Renal pelvis (tissue), 4 donors: ENCODE measurements around the gene ADM2. TPM values are rescaled to one million over a fixed set of nuclear protein-coding genes. Genes with fewer than 3 reads are reported as not detected.
A peak's percentile ranks its signal among the peaks of the same experiment; 100 is the strongest.
"Not testable (repeated sequence)": the region's sequence is repeated elsewhere in the genome, so short reads cannot be mapped to it uniquely, and the experiment has no call there.

Experiments used
- DNase-seq: peaks from one replicate; pipeline ENCODE4 v3.0.0-alpha.2; 2013
- polyA plus RNA-seq, 3 donors: library from polyadenylated mRNA; unstranded; fragments of 120-200 nt; gene quantifications; one replicate each; pipeline ENCODE4 v1.2.1, GENCODE V29; 2013; ENCODE audit not compliant: insufficient read length in 3 of 3

The ADM2 gene
- polyA plus RNA-seq, 3 donors, result 4.4 to 6.0 (median 5.7) TPM

DNA sequence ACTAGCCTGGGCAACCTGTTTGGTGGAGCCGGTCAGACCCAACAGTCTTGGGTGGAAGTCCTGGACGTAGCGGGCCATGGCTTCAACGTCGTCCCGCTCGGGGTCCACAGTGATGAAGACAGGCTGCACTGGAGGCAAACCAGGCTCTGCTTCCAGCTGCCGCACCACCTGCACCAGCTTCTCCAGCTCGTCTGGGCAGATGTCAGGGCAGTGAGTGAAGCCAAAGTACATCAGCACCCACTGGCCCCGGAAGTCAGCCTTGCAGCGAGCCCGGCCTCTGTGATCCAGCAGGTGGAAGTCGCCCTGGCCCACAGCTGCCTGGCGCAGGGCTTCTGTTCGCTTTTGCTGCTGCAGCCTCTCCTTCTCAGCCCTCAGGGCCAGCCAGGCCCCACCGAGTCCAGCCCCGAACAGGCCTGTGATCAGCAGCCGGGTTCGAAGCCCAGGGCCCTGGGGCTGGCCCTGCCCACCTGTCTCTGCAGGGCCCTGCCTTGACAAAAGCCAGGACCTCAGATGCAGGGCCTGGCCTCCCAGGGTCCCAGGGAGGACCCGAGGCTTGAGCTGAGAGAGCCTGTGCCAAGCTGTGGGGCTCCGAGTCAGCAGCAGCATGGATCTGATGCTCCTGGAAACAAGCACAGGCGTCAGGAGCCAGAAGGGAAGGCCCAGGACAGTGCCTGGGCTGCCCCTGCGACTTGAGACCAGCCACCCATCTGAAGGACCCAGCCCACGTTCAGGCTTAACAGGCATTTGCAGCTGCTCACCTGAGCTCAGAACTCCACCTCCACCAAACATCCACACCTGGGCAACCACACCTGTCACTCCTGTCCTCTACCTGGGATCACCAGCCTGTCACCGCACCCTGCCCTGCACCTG, 42.7 kb downstream of the ADM2 start:
- no peak for DNase-seq

DNA sequence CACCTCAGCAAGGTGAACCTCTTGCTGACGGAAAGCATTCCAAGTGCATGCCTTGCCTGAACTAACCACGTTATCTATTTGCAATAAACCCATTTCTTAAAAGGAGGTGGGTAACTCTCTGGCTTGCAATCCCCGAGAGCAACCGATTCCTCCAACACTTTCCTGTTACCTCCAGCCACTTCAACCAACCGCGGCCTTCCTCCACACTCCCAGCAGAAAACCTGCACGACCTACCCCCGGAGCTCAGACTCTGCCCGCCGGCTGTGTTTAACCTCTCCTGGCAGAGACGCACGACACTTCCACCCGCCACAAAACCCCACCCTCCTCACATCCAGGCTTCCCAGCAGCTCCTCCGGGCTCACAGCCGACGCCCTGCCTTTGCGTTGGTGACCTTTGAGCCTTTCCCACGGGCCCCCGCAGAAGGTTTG, 43.3 kb downstream of the ADM2 start:
- DNase-seq, result no peak

DNA sequence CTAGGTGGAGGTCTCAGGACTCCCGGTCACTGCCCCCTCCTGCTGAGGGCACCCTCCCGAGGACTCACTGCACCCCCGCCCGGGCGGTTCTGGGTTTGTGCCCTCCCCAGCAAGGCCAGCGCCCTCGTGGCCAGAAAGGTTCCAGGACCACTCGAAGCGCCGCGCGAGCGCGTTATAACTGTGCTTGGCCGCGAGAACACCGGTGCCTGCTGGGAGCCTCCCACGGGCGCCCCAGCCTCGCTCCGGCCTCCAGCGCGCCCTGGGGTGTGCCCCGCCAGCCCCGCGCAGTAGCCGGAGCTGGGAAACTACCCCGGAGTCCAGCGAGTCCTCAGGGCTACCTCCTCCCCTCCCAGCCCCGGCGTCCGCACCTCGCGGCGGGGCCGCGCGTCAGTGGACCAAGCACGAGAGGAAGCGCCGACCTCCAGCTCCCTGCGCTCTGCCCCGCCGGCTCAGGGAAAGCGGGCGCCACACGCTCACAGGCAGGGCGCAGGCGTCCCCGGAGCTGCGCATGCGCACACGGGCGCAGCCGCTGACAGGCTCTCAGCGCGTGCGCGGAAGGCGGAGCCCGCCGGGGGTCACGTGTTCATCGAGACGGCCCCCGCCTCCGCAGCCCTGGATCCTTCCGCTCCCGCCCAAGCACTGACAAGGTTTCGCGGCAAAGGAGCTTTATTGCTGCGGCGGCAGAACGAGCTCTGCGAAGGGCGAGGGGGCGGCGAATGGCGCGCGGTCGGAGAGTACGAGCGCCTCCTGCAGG, 43.9 kb downstream of the ADM2 start, which contains the start of gene SCO2:
TSS of gene SCO2 (minus strand) at position 495 of the 754 bp plus-strand sequence. CDS start 1,187 bp downstream, outside the sequence.
- peak; percentile 97 for DNase-seq

DNA sequence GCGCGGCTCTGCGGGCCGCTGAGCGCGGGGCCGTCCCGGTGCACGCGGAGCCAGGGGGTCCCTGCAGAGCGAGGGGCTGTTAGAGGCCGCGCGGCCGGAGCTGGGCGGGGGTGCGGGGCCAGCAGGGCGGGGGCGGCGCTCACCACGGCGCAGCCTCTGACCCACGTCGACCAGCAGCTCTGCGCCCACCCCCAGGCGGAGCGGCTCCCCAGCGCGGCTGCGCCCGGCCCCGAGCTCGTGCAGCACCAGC, 44.4 kb downstream of the ADM2 start:
- no peak for DNase-seq

DNA sequence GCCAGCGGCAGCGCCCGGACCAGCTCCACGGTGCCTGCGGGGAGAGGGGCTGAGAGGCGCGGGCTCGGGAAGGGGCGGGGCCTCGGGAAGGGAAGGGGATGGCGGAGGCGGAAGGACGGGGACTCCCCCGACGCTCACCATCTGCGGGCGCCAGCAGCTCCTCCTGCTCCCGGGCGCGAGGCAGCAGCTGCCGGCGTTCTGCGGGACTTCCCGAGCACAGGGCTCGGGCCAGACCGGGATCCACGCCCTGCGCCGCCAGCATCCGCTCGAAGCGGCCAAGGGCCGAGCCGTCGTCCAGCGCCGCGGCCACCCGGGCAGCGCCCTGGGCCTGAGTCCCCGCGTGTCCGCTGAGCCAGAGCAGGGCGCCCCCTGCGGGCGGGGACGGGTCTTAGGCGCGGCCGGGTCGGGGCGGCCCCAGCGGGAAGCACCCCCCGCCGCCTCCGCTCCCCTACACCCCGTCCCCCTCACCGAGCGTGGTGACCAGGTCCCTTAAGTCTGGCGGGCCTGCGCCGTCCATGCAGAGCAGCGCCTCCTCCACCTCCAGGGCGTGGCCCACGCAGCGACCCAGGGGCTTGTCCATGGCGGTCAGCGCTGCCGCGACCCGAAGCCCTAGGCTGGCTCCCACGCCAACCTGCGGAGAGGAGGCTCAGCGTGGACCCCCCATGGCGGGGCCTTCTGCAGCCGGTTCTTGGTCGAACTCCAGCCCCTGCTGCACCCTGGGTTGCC, 44.9 kb downstream of the ADM2 start:
- DNase-seq, result peak; percentile 73

DNA sequence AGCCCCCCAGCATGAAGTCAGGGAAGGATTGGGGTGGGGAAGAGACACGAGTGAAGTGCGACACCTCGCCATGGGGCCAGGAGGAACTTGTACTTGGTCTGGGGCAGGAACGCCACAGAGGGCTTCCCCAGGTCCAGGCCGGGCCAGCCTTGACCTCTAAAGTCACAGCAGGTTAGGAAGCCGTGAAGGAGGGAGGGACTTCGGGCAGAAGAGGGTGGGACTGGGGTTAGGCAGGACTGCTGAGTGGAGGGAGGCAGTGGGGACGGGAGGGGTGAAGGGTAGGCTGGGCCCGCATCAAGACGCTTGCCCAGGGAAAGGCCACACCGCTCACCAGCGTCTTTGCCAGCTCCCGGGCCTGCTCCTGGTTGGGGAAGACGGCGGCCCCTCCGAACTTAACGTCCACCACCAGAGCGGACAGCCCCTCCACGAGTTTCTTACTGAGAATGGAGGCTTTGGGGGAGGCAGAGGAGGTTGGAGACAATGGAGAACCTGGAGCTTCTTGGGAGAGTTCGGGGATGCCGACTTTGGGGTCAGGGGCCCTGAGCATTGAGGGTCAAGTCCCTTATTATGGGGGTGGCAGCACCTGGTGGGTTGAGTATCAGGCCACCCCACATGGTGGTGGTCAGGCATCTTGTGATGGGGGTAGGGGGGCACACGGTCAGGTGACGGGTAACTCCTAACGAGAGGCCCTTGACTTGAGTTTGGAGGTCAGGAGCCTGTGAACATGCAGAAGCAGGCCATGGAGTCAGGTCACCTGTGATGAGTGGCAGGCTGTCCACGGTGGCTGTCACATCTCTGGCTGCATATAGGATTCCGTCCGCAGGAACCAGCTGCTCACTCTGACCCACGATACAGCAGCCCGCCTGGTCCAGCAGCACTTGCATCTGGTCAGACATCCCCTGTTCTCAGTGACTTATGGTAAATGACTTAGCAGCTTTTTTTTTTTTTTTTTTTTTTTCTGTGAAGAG, 45.8 kb downstream of the ADM2 start:
- no peak for DNase-seq

DNA sequence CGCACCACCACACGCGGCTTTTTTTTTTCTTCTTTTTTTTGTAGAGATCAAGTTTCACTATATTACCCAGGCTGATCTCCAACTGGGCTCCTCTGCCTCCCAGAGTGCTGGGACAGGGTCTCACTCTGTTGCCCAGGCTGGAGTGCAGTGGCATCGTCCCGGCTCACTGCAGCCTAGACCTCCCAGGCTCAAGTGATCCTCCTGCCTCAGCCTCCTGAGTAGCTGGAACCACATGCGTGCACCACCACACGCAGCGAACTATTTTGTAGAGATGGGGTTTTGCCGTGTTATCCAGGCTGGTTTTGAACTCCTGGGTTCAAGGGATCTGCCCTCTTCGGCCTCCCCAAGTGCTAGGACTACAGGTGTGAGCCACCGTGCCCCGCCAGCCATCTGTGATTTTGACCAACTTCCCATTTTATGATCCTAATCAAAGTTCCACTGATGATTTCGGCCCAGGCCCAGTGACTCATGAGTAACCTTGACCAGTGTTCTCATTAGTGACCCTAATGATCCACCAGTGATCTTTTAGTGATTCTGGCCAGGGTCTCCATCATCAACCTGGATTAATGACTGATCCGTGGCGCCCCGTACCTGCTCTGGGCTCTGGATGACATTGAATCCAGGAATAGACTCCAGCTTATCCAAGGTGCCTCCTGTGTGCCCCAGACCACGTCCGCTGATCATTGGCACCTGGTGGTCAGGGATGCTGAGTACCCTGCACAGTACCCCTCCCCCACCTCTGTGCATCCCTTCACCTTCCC, 46.8 kb downstream of the ADM2 start:
- DNase-seq, result no peak

DNA sequence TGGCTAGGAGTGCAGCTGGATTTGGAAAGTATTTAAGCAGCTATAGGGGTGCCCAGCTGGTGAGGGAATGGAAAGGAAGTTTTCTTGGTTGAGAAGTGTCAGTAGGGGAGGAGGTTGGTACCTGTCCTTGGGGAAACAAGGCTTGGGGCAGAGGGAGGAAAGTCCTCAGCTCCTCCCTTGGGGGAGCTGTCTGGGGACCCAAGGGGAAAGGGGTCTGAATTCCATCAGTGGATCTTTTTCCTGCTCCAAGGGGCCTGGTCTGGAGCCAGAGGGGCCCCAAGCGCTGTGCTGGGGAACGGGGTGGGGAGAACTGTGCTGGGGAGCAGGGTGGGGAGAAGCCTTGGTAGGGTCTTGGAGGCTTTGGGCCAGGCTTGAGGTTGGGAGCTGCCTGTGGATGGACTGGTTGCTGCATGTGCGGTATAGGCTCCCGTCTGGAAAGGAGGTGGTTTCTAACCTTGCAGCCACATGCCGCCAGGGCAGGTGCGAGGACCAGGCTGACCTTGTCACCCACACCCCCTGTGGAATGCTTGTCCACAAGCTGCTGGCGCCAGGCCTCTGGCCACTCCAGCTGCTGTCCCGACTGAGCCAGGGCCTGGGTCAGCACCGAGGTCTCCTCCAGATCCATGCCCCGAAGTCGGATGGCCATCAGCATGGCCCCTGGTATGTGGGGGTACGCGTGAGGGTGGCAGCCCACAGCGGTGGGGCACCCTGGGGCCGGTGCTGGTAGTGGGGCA, 47.5 kb downstream of the ADM2 start:
- no peak for DNase-seq

DNA sequence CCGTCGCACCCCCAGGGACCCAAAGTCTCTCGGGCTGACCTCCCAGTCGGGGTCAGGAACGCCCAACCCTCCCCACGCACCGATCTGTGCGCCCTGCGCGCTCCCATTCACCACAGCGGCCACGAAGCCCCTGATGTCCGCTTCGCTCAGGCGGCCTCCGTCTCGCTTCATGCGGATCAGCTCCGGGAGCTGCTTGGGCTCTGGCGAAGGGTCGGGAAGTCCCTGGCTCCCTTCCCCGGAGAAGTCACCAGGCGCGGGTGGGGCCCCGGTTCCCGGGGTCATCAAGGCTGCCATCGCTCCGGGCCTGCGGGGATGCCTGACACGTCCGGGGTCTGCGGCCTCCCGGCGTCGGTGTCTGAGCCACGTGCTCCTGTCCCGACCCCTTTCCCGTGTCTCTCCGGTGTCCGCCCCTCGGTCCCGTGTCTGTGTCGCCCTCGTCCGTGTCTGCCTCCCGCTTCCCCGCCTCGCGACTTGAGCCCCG, 48.1 kb downstream of the ADM2 start:
- no peak for DNase-seq

DNA sequence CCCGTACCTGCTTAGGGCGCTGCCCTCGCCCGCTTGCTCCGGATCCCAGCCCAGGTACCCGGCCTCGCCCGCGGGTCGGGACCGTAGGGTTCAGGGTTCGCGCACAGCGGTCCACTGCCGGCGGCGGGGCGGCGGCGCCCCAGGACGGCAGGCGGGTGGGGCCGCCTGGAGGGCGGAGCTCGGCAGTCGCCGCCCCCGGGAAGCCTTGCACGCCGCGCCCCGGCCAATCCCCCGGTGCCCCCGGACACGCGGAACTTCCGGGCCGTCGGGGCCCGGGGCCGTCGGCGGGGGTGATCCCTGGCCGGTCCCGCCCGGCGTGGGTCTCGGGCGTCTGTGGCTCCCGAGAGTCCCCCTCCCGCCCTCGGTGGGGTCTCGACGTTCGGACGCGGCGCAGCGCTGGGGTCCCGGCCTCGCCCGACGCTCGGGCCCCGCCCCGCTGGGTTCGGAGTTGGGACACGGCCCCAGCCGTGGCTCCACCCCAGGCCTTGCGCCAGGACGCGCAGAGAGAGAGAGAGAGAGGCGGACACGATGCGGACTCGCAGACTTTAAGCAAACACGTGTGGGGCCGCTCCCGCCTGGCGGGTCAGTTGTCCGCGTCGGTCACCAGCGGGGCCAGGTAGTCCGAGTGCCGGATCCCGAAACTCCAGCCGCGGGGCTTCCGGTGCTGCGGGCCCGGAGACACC, 48.7 kb downstream of the ADM2 start, which contains the start of gene TYMP:
TSS of gene TYMP (minus strand) at position 116 of the 683 bp plus-strand sequence. CDS start 303 bp downstream, outside the sequence.
- DNase-seq, result no peak

DNA sequence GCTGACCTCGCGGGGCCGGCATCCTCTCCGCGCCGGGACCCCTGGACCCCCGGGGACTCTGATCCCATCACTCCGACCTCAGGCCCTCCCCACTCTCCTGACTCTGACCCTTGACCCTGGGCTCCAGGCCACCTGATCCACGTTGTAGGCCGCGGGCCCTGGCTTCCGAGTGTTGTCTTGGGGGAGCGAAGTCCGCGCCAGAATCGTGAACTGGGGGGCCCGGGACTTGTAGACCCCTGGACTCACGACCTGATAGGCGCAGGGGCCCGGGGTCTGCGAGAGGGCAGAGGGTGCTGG, 49.2 kb downstream of the ADM2 start:
- DNase-seq, result no peak

DNA sequence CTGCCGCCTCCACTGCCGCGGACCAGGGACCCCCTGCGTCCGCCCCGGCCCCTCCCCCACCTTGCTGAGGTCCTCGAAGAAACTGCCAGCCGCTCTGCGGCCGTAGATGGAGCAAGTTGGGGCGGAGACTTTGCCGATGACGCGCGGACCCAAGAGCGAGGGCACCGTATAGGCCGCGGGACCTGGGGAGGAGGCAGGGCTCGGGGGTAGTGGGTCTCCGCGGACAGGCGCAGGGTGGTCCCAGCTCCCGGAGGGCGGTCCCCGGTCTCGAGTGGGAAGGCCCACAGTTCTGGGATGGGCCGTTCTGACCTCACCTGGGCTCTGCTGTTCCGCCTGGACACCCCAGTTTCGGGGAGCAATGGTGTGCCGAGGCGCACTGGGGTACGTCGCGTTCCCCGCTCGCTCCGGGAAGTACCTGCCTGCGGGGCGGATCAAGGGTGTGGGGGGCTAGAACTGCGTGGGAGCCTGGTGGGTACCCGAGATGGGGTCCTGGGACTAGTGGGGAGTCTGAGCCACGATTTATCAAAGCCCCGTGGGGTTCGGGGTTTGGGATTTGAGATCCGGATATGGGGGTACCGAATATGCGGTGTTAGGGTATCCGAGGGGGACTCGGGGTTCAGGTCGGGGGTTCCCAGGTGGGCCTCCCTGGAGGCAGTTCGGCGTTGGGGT, 49.7 kb downstream of the ADM2 start:
- DNase-seq, result no peak

DNA sequence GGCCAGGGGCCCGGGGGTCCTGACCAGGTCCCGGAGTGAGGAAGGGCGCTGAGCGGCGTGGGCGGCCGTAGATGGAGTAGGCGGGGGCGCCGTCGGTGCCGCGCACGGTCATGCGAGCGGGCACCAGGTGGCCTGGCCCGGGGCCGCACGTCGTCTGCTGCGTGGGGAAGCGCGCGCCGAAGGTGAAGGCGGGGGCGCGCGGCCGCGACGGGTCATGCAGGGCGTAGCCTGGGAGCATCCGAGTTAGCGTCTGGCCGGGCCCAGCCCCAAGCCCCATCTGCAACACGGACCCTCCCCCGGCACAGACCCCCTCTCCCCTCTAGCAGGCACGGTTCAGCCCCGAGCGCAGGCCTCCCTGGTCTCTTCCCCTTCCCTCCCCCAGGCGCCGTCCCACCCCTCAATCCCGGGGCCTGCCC, 50.2 kb downstream of the ADM2 start:
- DNase-seq, result no peak

DNA sequence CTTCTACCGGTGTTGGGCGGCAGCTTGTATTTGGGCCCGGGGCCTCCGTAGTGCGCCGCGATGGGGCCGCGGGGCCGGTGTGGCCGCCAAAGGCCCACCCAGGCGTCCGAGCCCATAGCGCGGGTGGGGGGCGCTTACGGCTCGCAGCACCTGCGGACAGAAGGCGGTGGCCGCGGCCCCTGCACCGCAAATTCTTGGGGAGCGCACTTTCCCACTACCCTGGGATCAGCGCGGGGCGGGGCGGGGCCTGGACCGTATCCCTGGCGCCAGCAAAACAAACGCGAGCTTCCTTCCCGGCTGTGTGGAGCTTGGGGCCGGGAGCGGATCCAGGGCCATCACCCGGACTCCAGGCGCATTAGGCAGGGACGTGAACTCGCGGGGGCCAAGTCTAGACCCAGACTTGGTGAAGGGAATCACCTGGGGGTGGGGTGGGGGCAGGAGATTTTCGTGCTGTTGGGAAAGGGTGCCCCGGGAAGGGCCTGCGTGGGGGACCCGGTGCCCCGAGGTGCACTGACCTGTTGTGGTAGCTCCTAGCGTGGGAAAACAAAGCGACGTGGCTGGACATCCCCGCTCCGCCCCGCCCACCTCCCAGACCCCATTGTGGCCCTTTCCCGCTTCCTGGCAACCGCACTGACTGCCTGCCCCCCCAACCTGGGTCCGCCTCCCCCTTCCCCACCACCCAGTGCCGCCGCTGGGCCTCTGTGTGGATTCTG, 50.8 kb downstream of the ADM2 start:
- no peak for DNase-seq

DNA sequence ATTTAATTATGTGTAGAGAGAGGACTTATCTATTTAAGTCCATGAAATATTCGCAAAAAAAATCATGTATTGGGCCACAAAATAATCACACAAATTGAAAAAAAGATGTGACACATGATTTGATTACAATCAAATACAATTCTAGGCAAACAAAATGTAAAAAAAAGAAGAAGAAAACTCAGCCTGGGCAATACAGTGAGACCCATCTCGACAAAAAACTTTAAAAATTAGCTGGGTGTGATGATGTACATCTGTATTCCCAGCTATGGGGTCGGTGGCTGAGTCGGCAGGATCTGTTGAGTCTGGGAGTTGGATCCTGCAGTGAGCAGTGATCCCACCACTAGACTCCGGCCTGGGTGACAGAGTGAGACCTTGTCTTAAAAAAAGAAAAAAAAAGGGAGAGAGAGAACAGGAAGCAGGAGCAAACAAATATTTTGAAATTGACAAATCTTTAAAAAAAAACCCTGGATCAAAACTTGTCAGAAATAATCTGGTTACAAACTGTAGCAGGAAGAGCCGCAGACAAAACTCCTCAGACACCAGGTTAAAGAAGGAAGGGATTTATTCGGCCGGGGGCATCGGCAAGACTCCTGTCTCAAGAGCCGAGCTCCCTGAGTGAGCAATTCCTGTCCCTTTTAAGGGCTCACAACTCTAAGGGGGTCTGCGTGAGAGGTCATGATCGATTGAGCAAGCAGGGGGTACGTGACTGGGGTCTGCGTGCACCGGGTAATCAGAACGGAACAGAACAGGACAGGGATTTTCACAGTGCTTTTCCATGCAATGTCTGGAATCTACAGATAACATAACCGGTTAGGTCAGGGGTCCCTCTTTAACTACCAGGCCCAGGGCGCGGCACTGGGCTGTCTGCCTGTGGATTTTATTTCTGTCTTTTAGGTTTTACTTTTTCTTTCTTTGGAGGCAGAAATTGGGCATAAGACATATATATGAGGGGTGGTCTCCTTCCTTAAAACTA, 51.8 kb downstream of the ADM2 start:
- no peak for DNase-seq

DNA sequence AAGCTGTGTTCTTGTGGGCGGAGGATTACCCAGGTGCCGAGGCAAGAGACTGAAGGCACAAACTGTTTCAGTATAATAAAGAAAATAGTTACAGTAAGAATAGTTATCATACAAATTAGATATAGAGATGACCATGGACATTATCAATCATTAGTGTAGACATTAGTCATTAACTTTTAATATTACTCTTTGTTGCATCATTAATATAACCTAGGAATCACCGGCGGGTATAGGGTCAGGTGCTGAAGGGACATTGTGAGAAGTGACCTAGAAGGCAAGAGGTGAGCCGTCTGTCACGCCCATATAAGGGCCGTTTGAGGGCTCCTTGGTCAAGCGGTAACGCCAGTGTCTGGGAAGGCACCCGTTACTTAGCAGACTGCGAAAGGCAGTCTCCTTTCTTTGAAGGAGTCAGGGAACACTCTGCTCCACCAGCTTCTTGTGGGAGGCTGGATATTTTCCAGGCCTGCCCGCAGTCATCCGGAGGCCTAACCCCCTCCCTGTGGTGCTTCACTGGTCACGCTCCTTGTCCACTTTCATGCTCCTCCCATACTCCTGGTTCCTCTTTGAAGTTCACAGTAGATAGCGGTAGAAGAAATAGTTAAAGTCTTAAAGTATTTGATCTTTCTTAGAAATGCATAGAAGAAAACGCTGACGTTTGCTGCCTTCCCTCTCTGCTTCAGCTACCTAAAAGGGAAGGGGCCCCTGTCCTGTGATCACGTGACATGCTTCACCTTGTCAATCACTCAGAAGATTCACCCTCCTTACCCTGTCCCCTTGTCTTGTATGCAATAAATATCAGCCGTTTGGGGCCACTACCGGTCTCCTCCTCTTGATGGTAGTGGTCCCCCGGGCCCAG, 52.7 kb downstream of the ADM2 start:
- DNase-seq, result not testable (repeated sequence)
